DOHH2 (cell line): ENCODE measurements around the gene SLC26A3.

Experiments
- H3F3A ChIP-seq: fragments of 200-600 bp; sonication (generic), shearing (Covaris generic); 2 replicates; pipeline ENCODE4 v1.6.0; 2016; ENCODE audit warnings: antibody characterized with exemption, mild to moderate bottlenecking; ENCODE audit not compliant: control insufficient read depth, insufficient read depth
- H3K27ac ChIP-seq: fragments of 200-600 bp; sonication (generic); 2 replicates; pipeline ENCODE4 v1.5.1; 2014; ENCODE audit warnings: low read depth, mild to moderate bottlenecking, low read length, moderate library complexity
- H3K27me3 ChIP-seq: fragments of 200-600 bp; sonication (generic); 2 replicates; pipeline ENCODE4 v1.6.1; 2014; ENCODE audit warnings: mild to moderate bottlenecking, low read length, mixed read lengths; ENCODE audit not compliant: control insufficient read depth
- H3K36me3 ChIP-seq: fragments of 200-600 bp; sonication (generic); 2 replicates; pipeline ENCODE4 v1.6.1; 2014; ENCODE audit warnings: mild to moderate bottlenecking, low read length, moderate library complexity, mixed read lengths; ENCODE audit not compliant: control insufficient read depth
- H3K4me1 ChIP-seq: fragments of 200-600 bp; sonication (generic); 2 replicates; pipeline ENCODE4 v1.6.1; 2014; ENCODE audit warnings: mild to moderate bottlenecking, low read length, mixed read lengths; ENCODE audit not compliant: control insufficient read depth
- H3K4me2 ChIP-seq: fragments of 200-600 bp; sonication (generic); 2 replicates; pipeline ENCODE4 v1.6.0; 2014; ENCODE audit warnings: mild to moderate bottlenecking, low read length, moderate library complexity
- H3K4me3 ChIP-seq: fragments of 200-600 bp; sonication (generic); 2 replicates; pipeline ENCODE4 v1.5.1; 2014; ENCODE audit warnings: mild to moderate bottlenecking, low read length, mixed read lengths
- H3K79me2 ChIP-seq: fragments of 200-600 bp; sonication (generic); 2 replicates; pipeline ENCODE4 v1.6.1; 2014; ENCODE audit warnings: mild to moderate bottlenecking, low read length, mixed read lengths; ENCODE audit not compliant: control insufficient read depth
- H3K9me2 ChIP-seq: fragments of 200-600 bp; sonication (generic); replicated peaks from 2 replicates; pipeline ENCODE4 v1.6.1; 2014; ENCODE audit warnings: mild to moderate bottlenecking, low read length, mixed read lengths; ENCODE audit not compliant: control insufficient read depth
- H3K9me3 ChIP-seq: fragments of 200-600 bp; sonication (generic); 2 replicates; pipeline ENCODE4 v1.6.1; 2014; ENCODE audit warnings: antibody characterized with exemption, low read length, mixed read lengths; ENCODE audit not compliant: control insufficient read depth, insufficient read depth
- H4K20me1 ChIP-seq: fragments of 200-600 bp; sonication (generic); 2 replicates; pipeline ENCODE4 v1.6.0; 2014; ENCODE audit warnings: low read depth, mild to moderate bottlenecking, antibody characterized with exemption, low read length, moderate library complexity; ENCODE audit not compliant: control insufficient read depth, insufficient read depth
- EZH2phosphoT487 ChIP-seq: fragments of 200-600 bp; sonication (generic); IDR thresholded peaks from 2 replicates; pipeline ENCODE4 v1.6.1; 2017; ENCODE audit warnings: borderline replicate concordance, mild to moderate bottlenecking, antibody characterized with exemption, low read length, moderate library complexity, mixed read lengths
- TF ChIP-seq, protein P1 (sequence below): fragments of 200-600 bp; sonication (generic); IDR thresholded peaks from one replicate; pipeline ENCODE4 v1.5.1; 2014; ENCODE audit warnings: antibody characterized with exemption, mild to moderate bottlenecking, low read depth, low read length; ENCODE audit not compliant: poor library complexity, severe bottlenecking

The SLC26A3 gene

DNA sequence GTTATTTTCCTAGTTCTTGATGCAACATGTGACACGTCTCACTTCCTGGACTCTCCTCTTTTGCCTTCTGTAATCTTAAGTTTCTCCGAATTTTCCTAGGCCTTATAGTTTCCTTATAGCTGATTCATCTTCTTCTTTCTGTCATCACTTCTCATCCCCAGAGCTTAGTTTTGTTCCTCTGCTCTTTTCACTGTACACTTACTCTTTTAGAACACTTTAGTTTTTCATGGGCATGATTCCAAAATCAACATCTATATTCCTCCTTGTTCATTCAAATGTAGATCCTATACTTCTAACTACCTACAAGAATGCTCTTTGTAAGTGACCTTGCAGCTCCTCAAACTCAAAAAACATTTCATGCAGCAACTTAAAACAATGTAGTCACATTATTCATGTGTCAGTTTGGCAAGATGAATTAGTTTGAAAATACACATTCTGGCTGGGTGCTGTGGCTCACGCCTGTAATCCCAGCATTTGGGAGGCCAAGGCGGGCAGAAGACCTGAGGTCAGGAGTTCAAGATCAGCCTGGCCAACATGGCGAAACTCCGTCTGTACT lies 13.1 kb upstream of the SLC26A3 start:
- Histone ChIP-seq H3K36me3 (no peaks in the 10 kb centered on the region), H3K27ac (no peak overlapping the region), H3K27me3 (peaks cover 7% of the 10 kb centered on the region; the same call in 1 of the 2 replicates), H3K4me3 (no peak overlapping the region), H3F3A (no peaks in the 10 kb centered on the region), H3K9me2 (no peaks in the 10 kb centered on the region), H4K20me1 (no peaks in the 10 kb centered on the region), H3K4me1 (no peaks in the 10 kb centered on the region), H3K9me3 (no peaks in the 10 kb centered on the region), H3K4me2 (no peak overlapping the region), H3K79me2 (no peaks in the 10 kb centered on the region)
- no peak for TF ChIP-seq EZH2phosphoT487
- TF ChIP-seq, protein P1, sequence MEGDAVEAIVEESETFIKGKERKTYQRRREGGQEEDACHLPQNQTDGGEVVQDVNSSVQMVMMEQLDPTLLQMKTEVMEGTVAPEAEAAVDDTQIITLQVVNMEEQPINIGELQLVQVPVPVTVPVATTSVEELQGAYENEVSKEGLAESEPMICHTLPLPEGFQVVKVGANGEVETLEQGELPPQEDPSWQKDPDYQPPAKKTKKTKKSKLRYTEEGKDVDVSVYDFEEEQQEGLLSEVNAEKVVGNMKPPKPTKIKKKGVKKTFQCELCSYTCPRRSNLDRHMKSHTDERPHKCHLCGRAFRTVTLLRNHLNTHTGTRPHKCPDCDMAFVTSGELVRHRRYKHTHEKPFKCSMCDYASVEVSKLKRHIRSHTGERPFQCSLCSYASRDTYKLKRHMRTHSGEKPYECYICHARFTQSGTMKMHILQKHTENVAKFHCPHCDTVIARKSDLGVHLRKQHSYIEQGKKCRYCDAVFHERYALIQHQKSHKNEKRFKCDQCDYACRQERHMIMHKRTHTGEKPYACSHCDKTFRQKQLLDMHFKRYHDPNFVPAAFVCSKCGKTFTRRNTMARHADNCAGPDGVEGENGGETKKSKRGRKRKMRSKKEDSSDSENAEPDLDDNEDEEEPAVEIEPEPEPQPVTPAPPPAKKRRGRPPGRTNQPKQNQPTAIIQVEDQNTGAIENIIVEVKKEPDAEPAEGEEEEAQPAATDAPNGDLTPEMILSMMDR, result no peak

DNA sequence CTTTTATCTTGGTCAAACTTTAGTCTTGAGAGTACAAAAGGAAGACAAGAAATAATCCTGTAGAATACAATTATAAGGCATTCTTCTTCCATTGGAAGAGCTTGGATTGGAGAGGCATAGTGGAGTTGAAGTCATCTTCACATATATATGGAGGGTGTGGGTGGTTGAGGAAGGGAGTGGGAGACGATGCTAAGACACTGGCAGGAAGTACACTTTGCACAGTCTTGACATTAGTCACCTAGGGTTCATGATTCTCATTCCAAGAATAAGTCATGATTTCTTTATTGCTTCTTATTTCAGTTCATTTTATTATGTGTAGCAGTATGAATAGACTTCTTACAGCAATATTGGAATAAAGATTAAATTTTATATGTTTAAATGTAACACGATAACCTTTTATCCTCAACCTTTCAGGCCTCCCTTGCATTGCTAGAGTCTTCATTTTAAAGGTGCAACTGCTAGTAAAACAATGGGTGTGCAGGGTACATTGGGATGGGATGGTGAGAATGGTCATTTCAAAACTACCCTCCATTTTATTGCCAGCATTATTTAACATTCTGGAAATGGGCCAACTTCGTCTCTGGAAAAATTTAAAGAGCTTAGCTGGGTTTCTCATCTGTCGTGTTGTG lies 12.3 kb upstream of the SLC26A3 start:
- H3K4me3 ChIP-seq, result no peak overlapping the region
- no peaks in the 10 kb centered on the region for H3K9me3 ChIP-seq
- H3K79me2 ChIP-seq, result no peaks in the 10 kb centered on the region
- H3K27ac ChIP-seq, result no peak overlapping the region
- H4K20me1 ChIP-seq, result no peaks in the 10 kb centered on the region
- no peaks in the 10 kb centered on the region for H3K4me1 ChIP-seq
- peaks cover 2% of the 10 kb centered on the region; the same call in 1 of the 2 replicates for H3K27me3 ChIP-seq
- H3K36me3 ChIP-seq, result no peaks in the 10 kb centered on the region
- H3K4me2 ChIP-seq, result no peak overlapping the region
- H3K9me2 ChIP-seq, result no peaks in the 10 kb centered on the region
- TF ChIP-seq EZH2phosphoT487, result no peak
- TF ChIP-seq, protein P1, result no peak
- H3F3A ChIP-seq, result no peaks in the 10 kb centered on the region

DNA sequence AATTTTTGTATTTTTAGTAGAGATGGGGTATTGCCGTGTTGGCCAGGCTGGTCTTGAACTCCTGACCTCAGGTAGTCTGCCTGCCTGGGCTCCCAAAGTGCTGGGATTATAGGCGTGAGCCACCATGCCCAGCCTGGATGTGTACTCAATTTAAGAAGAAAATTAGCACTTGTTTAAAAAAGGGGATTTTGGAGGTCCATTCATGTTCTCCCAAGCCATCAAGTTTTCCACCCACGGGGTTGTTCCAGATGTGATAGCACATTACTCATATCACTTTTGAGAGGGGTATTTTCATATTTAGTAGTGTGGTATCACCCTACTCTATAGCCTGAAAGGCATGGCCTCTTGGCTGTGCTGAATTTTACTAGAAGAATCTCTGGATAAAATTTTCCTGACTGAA lies 10.5 kb upstream of the SLC26A3 start:
- H3K36me3 ChIP-seq, result no peaks in the 10 kb centered on the region
- H3K27me3 ChIP-seq, result no peaks in the 10 kb centered on the region
- no peaks in the 10 kb centered on the region for H3K4me1 ChIP-seq
- no peak overlapping the region for H3K27ac ChIP-seq
- no peaks in the 10 kb centered on the region for H3K9me2 ChIP-seq
- no peak overlapping the region for H3K4me3 ChIP-seq
- no peak overlapping the region for H3K4me2 ChIP-seq
- no peak for TF ChIP-seq EZH2phosphoT487
- TF ChIP-seq, protein P1, result no peak
- H4K20me1 ChIP-seq, result no peaks in the 10 kb centered on the region
- H3F3A ChIP-seq, result no peaks in the 10 kb centered on the region
- no peaks in the 10 kb centered on the region for H3K9me3 ChIP-seq
- no peaks in the 10 kb centered on the region for H3K79me2 ChIP-seq
